Inferior parietal cortex (tissue), 1 donor: ENCODE results near the gene SPAM1.
"Not testable (repeated sequence)": the region's sequence is repeated elsewhere in the genome, so short reads cannot be mapped to it uniquely, and the experiment has no call there.

Source experiments
- DNase-seq: peaks from one replicate; pipeline ENCODE4 v3.0.0-alpha.2; 2016; ENCODE audit errors: extremely low spot score

The SPAM1 gene

GRCh38 chr7:123948136-123948535 lies 23.1 kb downstream of the SPAM1 start:
- DNase-seq: no peak

- no peak for DNase-seq
Observed at GRCh38 chr7:123958186-123958703, 33.2 kb downstream of the SPAM1 start.

- DNase-seq: no peak
Observed at GRCh38 chr7:123961771-123962170, 36.7 kb downstream of the SPAM1 start.

DNA sequence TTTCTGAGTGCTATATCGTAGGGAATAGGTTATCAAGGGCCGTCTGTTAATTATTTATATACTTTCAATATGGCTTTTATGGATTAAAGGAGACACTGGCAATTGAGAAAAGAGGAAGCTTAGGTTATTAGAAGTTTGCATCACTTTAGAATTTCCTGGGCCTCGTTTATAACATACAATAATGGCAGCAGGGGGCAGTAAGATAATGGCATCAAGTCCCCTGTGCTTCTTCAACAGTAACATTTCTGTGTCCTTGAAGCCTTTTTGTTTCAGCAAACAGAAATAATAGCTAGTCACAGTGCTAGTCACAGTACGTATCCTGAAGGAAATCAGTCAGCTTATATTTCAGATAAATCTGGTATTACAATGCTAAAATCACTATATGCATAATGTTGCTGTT lies 41.9 kb downstream of the SPAM1 start:
- peak; percentile 65 for DNase-seq

DNA sequence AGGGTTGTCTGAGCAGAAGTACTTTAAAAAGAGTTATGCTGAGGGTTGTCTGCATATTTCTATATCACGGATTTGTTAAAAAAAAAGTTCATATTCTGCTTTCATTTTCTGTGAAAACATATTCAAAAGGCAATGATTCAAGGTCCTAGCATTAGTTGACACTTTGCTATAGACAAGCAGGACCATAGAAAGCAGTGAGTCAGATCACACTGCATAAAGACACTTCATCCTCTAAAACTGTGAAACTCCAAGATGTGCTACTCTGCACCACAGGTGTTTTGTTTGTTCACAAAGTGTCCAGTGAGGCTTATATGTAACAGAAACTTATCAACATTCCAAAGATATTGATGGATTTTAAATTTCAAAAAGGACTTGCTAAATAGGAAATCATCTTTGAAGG lies 47.0 kb downstream of the SPAM1 start:
- no peak for DNase-seq

- DNase-seq: no peak
Observed at GRCh38 chr7:123972831-123973230, 47.8 kb downstream of the SPAM1 start.

GRCh38 chr7:123974326-123974908 lies 49.4 kb downstream of the SPAM1 start:
- DNase-seq: no peak

DNA sequence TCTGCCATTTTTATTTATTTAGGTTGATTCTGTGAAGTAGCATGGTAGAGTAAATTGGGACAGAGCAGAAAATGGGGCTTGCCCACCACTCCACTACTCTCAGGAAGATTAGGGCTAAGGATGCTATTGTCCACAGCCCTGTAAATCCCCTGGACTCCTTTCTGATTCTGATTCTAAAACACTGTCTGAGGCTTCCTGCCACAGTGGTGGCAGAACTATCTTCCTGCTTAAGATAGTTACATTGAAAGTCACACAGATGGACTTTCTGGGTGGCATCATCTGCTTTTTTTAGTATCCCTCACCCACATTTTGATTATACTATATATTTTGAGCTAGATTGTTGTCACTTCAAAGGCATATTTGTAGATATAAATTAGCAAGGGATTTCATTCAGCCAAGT lies 50.0 kb downstream of the SPAM1 start:
- DNase-seq: no peak

- no peak for DNase-seq
Observed at GRCh38 chr7:123977081-123977480, 52.0 kb downstream of the SPAM1 start.

- no peak for DNase-seq
Observed at GRCh38 chr7:123979876-123980275, 54.8 kb downstream of the SPAM1 start.

DNA sequence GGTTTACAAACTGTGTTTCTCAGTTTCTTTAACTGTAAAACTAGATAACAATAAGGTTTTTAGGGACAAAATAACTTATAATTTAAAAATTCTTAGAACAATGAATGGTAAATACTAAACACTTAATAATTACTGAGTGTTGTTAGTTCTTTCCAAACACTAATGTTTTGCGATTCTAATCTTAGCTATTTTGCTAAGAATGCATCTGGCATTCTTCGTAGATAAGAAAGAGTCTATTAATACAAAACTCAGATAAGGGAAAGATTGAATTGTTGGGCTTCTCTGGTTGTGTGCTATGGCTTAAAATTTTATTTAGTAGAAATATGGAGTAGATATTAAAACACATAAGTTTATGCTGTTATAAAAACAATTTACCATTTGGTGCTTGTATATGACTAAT lies 62.4 kb downstream of the SPAM1 start:
- no peak for DNase-seq

- DNase-seq: no peak
Observed at GRCh38 chr7:123992913-123993518, 68.0 kb downstream of the SPAM1 start.

GRCh38 chr7:123993996-123994395 lies 69.0 kb downstream of the SPAM1 start:
- DNase-seq: peak; percentile 13

- DNase-seq: peak; percentile 64
Observed at GRCh38 chr7:123994449-123994848, 69.4 kb downstream of the SPAM1 start.

- no peak for DNase-seq
Observed at GRCh38 chr7:123995617-123996326, 70.7 kb downstream of the SPAM1 start.

- DNase-seq: no peak
Observed at GRCh38 chr7:123996327-123996625, 71.2 kb downstream of the SPAM1 start.

GRCh38 chr7:123998921-123999320 lies 73.9 kb downstream of the SPAM1 start:
- DNase-seq: no peak

DNA sequence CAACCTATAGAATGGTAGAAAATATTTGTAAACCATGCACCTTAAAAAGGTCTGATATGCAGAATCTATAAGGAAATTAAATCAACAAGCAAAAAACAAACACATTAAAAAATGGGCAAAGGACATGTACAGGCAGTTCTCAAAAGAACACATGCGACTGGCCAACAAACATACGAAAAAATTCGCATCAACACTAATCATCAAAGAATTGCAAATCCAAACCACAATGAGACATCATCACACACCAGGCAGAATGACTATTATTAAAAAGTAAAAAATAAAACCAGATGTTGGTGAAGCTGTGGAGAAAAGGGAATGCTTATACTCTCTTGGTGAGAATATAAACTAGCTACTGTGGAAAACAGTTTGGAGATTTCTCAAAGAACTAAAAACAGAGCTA lies 74.7 kb downstream of the SPAM1 start:
- no peak for DNase-seq

GRCh38 chr7:124008296-124008695 lies 83.3 kb downstream of the SPAM1 start:
- not testable (repeated sequence) for DNase-seq

- DNase-seq: no peak
Observed at GRCh38 chr7:124009321-124009720, 84.3 kb downstream of the SPAM1 start.
